Stimulated activated naive CD8-positive, alpha-beta T cell treated with anti-CD3 and anti-CD28 coated beads, Interleukin-15, Interleukin-2, amounts not matched to agents 100 U/mL and 50 U/mL, for 24 hours (primary cell): ENCODE data around the gene CDKAL1.
"Not testable (repeated sequence)": the region's sequence is repeated elsewhere in the genome, so short reads cannot be mapped to it uniquely, and the experiment has no call there.

Source experiments
- ATAC-seq: fragments of 150-1000 bp; cut with Tn5 transposase; one replicate; pipeline ENCODE4 v1.10.0; 2021
- DNase-seq: peaks from one replicate; pipeline ENCODE4 v3.0.0; 2021

Gene CDKAL1

GRCh38 chr6:20554326-20554725 is 20.1 kb downstream of the CDKAL1 start:
- DNase-seq (no peak), ATAC-seq (no peak)

GRCh38 chr6:20554817-20555216 is 20.6 kb downstream of the CDKAL1 start:
- no peak for ATAC-seq
- DNase-seq, result no peak

- ATAC-seq (no peak), DNase-seq (no peak)
These were observed 25.8 kb downstream of the CDKAL1 start for GRCh38 chr6:20559924-20560551.

- DNase-seq (no peak), ATAC-seq (no peak)
These were observed 29.1 kb downstream of the CDKAL1 start for GRCh38 chr6:20563377-20563776.

GRCh38 chr6:20564269-20564668 is 30.0 kb downstream of the CDKAL1 start:
- DNase-seq, result no peak
- ATAC-seq, result no peak

- DNase-seq (no peak), ATAC-seq (no peak)
These were observed 30.5 kb downstream of the CDKAL1 start for GRCh38 chr6:20564777-20565176.

GRCh38 chr6:20565342-20565741 is 31.1 kb downstream of the CDKAL1 start:
- ATAC-seq, result no peak
- DNase-seq, result no peak

- ATAC-seq, result no peak
- no peak for DNase-seq
These were observed 31.9 kb downstream of the CDKAL1 start for GRCh38 chr6:20566109-20566508.

- DNase-seq, result no peak
- ATAC-seq, result no peak
These were observed 34.8 kb downstream of the CDKAL1 start for GRCh38 chr6:20569000-20569610.

GRCh38 chr6:20571261-20571660 is 37.0 kb downstream of the CDKAL1 start:
- no peak for ATAC-seq
- DNase-seq, result no peak

- no peak for ATAC-seq
- DNase-seq, result no peak
These were observed 38.0 kb downstream of the CDKAL1 start for GRCh38 chr6:20572288-20572687.

GRCh38 chr6:20572940-20573339 is 38.7 kb downstream of the CDKAL1 start:
- ATAC-seq, result no peak
- DNase-seq, result no peak

- no peak for ATAC-seq
- DNase-seq, result no peak
These were observed 40.1 kb downstream of the CDKAL1 start for GRCh38 chr6:20574355-20574754.

GRCh38 chr6:20575125-20575524 is 40.9 kb downstream of the CDKAL1 start:
- DNase-seq, result no peak
- no peak for ATAC-seq

- ATAC-seq, result no peak
These were observed 41.6 kb downstream of the CDKAL1 start for GRCh38 chr6:20575704-20576451.

GRCh38 chr6:20577173-20577688 is 43.0 kb downstream of the CDKAL1 start:
- no peak for DNase-seq
- no peak for ATAC-seq

More at GRCh38 chr6:20575704-20576451, 41.6 kb downstream of the CDKAL1 start:
- no peak for DNase-seq

GRCh38 chr6:20581070-20581469 is 46.8 kb downstream of the CDKAL1 start:
- no peak for ATAC-seq
- no peak for DNase-seq

GRCh38 chr6:20582586-20583443 is 48.6 kb downstream of the CDKAL1 start:
- DNase-seq (no peak), ATAC-seq (no peak)

- DNase-seq, result no peak
- no peak for ATAC-seq
These were observed 49.2 kb downstream of the CDKAL1 start for GRCh38 chr6:20583444-20583800.

- no peak for DNase-seq
- ATAC-seq, result no peak
These were observed 50.0 kb downstream of the CDKAL1 start for GRCh38 chr6:20584100-20584731.

GRCh38 chr6:20589266-20589665 is 55.0 kb downstream of the CDKAL1 start:
- DNase-seq, result no peak

GRCh38 chr6:20590476-20590875 is 56.2 kb downstream of the CDKAL1 start:
- ATAC-seq, DNase-seq: not testable (repeated sequence)

More at GRCh38 chr6:20589266-20589665, 55.0 kb downstream of the CDKAL1 start:
- ATAC-seq, result no peak
